ENCODE measurements around the gene ARPC3. TPM values are rescaled to one million over a fixed set of nuclear protein-coding genes. Genes with fewer than 3 reads are reported as not detected.
A peak's percentile ranks its signal among the peaks of the same experiment; 100 is the strongest.
"Not testable (repeated sequence)": the region's sequence is repeated elsewhere in the genome, so short reads cannot be mapped to it uniquely, and the experiment has no call there.

The ARPC3 gene
- total RNA-seq: 100 to 1,000 TPM; 129 to 175 TPM
- polyA plus RNA-seq (ENCODE audit: insufficient read length in 2 of 2): 100 to 1,000 TPM; 217 to 219 TPM
- long read RNA-seq, donor 1, transcript ARPC3-201 (7 exons, 1,014 nt): major isoform, 128 of 186 reads
- long read RNA-seq, donor 1, partial matches to known transcripts: 56 of 186 reads
- long read RNA-seq, donor 1, other reads (novel, unspliced or antisense): 0 of 186 reads
- long read RNA-seq, donor 2, transcript ARPC3-201 (7 exons, 1,014 nt): major isoform, 58 of 66 reads
- long read RNA-seq, donor 2, partial matches to known transcripts: 7 of 66 reads
- long read RNA-seq, donor 2, other reads (novel, unspliced or antisense): 0 of 66 reads
- long read RNA-seq, donor 3, transcript ARPC3-201 (7 exons, 1,014 nt): major isoform, 58 of 68 reads
- long read RNA-seq, donor 3, partial matches to known transcripts: 9 of 68 reads
- long read RNA-seq, donor 3, other reads (novel, unspliced or antisense): 0 of 68 reads
- long read RNA-seq, donor 4, transcript ARPC3-201 (7 exons, 1,014 nt): major isoform, 181 of 307 reads
- long read RNA-seq, donor 4, partial matches to known transcripts: 121 of 307 reads
- long read RNA-seq, donor 4, other reads (novel, unspliced or antisense): 0 of 307 reads

DNA sequence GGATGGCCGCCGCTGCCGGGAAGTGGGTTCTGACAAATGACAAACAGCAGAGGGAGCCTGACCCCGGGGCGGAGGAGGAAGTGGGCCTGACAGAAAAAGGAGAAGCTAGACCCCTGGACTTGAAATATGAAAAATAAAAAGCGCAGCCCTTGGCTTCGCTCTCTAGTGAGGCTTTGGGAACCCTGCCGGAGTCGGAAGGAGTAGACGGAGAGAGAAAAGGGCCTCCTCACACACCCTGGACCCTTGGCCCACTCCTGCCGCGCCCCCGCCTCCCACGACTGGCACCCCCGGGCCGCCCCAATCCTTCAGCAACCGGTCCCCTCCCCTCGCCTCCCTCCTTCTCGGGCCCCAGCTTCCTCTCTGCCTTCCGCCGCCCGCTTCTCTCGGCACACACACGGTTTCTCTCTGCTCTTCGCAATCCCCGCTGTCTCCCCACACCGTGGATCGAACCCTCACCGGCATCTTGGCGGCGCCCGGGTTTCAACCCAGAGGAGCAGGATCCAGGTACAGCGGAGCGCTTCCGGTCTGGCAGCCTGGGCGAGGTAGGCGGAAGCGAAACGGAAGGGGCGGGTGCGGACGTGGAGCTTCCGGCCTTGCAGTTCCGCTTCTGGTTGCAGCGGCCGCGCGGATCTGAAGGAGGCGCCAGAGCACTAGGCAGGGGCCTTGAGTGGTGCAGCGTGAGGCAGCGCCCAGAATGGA, at the start of gene ARPC3:
Gene ARPC3 (minus strand): TSS at position 539 of the 699 bp plus-strand sequence. CDS start 77 bp downstream, at position 462.
- under 1% methylated on average over 49 of the region's 51 CpGs for WGBS (ENCODE audit: insufficient coverage)
- peaks cover 20% of the 10 kb centered on the region for H3K36me3 ChIP-seq (ENCODE audit: control insufficient read depth, insufficient read depth, low read length)
- H3K4me1 ChIP-seq (ENCODE audit: control insufficient read depth, insufficient read depth, low read length): peaks cover 21% of the 10 kb centered on the region
- no peaks in the 10 kb centered on the region for H3K27me3 ChIP-seq (ENCODE audit: control insufficient read depth, insufficient read depth, low read length)
- DNase-seq (ENCODE audit: low read depth in 4 of 6, low spot score in 6 of 6): peak; percentile 79 to 98 (median 89)
- H3K27ac ChIP-seq (ENCODE audit: low read depth, low read length): peak within 1 kb of the TSS; percentile 94
- no peaks in the 10 kb centered on the region for H3K9me3 ChIP-seq (ENCODE audit: control insufficient read depth, insufficient read depth, low read length)
- H3K4me3 ChIP-seq (ENCODE audit: low read depth, low read length): peak within 1 kb of the TSS; percentile 97

GRCh38 chr12:110498984-110499706, 49.0 kb upstream of the ARPC3 start:
- no peak overlapping the region for H3K4me3 ChIP-seq (ENCODE audit: low read depth, low read length)
- H3K27me3 ChIP-seq (ENCODE audit: control insufficient read depth, insufficient read depth, low read length): no peaks in the 10 kb centered on the region
- DNase-seq (ENCODE audit: low read depth in 4 of 6, low spot score in 6 of 6): no peak
- H3K36me3 ChIP-seq (ENCODE audit: control insufficient read depth, insufficient read depth, low read length): peaks cover 18% of the 10 kb centered on the region
- H3K27ac ChIP-seq (ENCODE audit: low read depth, low read length): no peak overlapping the region
- WGBS (ENCODE audit: insufficient coverage): no CpG with 5 or more reads among the region's 4 CpGs
- peaks cover 13% of the 10 kb centered on the region for H3K4me1 ChIP-seq (ENCODE audit: control insufficient read depth, insufficient read depth, low read length)
- no peaks in the 10 kb centered on the region for H3K9me3 ChIP-seq (ENCODE audit: control insufficient read depth, insufficient read depth, low read length)

DNA sequence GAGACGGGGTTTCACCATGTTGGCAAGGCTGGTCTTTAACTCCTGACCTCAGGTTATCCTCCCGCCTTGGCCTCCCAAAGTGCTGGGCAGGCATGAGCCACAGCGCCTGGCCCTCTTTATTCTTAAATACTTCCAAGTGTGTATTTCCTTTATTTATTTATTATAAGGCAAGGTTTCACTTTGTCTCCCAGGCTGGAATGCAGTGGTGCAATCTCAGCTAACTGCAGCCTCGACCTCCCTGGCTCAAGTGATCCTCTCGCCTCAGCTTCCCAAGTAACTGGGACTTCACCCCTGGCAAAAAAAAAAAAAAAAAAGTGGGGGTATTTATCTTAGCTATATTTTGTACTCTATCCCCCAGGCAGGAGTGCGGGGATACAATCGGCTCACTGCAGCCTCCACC, 25.3 kb upstream of the ARPC3 start:
- H3K9me3 ChIP-seq (ENCODE audit: control insufficient read depth, insufficient read depth, low read length): no peaks in the 10 kb centered on the region
- no peak overlapping the region for H3K27ac ChIP-seq (ENCODE audit: low read depth, low read length)
- H3K4me1 ChIP-seq (ENCODE audit: control insufficient read depth, insufficient read depth, low read length): no peaks in the 10 kb centered on the region
- no CpG with 5 or more reads among the region's 7 CpGs for WGBS (ENCODE audit: insufficient coverage)
- H3K36me3 ChIP-seq (ENCODE audit: control insufficient read depth, insufficient read depth, low read length): peaks cover 30% of the 10 kb centered on the region
- no peak for DNase-seq (ENCODE audit: low read depth in 4 of 6, low spot score in 6 of 6)
- no peak overlapping the region for H3K4me3 ChIP-seq (ENCODE audit: low read depth, low read length)
- no peaks in the 10 kb centered on the region for H3K27me3 ChIP-seq (ENCODE audit: control insufficient read depth, insufficient read depth, low read length)

DNA sequence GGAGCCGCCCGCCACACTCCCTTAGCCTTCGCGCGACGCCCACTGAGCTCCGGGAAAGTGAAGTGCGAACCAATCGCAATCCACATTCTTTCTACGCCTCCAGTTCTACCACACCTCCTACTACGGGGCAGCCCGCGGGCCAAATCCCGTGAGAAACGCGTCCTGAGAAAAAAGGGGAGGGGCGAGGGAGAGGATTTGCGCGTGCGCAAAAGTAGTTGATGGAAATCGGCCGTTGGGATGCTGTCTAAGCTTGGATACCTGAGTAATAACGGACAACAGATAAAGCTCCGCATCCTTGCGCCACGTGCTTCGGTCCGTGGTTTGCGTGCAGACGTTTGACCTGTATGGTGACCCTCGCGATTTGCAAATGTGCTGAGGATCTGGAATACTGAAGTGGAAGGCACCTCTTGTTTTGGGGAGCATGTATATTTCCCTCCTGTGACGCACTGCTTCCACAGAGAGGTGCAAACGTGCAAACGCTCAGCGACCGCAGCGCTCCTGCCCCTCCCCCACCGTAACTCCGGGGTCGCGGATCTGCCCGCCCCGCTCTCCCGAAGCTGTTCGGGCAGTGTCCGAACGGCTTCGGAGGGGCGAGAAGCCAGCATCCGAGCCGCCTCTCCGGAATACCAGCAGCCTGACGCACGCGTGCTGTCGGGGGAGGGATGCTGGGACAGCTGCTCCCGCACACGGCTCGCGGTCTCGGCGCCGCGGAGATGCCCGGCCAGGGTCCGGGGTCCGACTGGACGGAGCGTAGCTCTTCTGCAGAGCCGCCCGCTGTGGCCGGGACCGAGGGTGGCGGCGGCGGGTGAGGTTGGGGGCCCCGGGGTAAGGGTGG, 18.3 kb upstream of the ARPC3 start, which contains the start of the genes FAM216A and GPN3:
Gene FAM216A (plus strand): TSS at position 632 of the 835 bp plus-strand sequence. CDS start 31 bp downstream, at position 663.
Gene GPN3 (minus strand): TSS at position 44 of the 835 bp plus-strand sequence. CDS start 54 bp downstream, outside the sequence.
- DNase-seq (ENCODE audit: low read depth in 4 of 6, low spot score in 6 of 6): peak; percentile 96 to 100 (median 99)
- under 1% methylated on average over 73 of the region's 78 CpGs for WGBS (ENCODE audit: insufficient coverage)
- Histone ChIP-seq H3K4me1 (ENCODE audit: control insufficient read depth, insufficient read depth, low read length) (peaks cover 20% of the 10 kb centered on the region), H3K36me3 (ENCODE audit: control insufficient read depth, insufficient read depth, low read length) (peaks cover 6% of the 10 kb centered on the region), H3K9me3 (ENCODE audit: control insufficient read depth, insufficient read depth, low read length) (no peaks in the 10 kb centered on the region), H3K27ac (ENCODE audit: low read depth, low read length) (peak within 1 kb of the TSS; percentile 99), H3K4me3 (ENCODE audit: low read depth, low read length) (peak within 1 kb of the TSS; percentile 88), H3K27me3 (ENCODE audit: control insufficient read depth, insufficient read depth, low read length) (no peaks in the 10 kb centered on the region)

GRCh38 chr12:110467847-110468213, 17.7 kb upstream of the ARPC3 start:
- Histone ChIP-seq H3K27me3 (ENCODE audit: control insufficient read depth, insufficient read depth, low read length) (no peaks in the 10 kb centered on the region), H3K27ac (ENCODE audit: low read depth, low read length) (peak overlapping the region; percentile 99), H3K4me1 (ENCODE audit: control insufficient read depth, insufficient read depth, low read length) (peaks cover 20% of the 10 kb centered on the region), H3K36me3 (ENCODE audit: control insufficient read depth, insufficient read depth, low read length) (peaks cover 11% of the 10 kb centered on the region), H3K9me3 (ENCODE audit: control insufficient read depth, insufficient read depth, low read length) (no peaks in the 10 kb centered on the region), H3K4me3 (ENCODE audit: low read depth, low read length) (peak overlapping the region; percentile 88)
- no peak for DNase-seq (ENCODE audit: low read depth in 4 of 6, low spot score in 6 of 6)
- WGBS (ENCODE audit: insufficient coverage): 0% methylated on average over 12 of the region's 15 CpGs

- Histone ChIP-seq H3K27me3 (ENCODE audit: control insufficient read depth, insufficient read depth, low read length) (no peaks in the 10 kb centered on the region), H3K36me3 (ENCODE audit: control insufficient read depth, insufficient read depth, low read length) (peaks cover 17% of the 10 kb centered on the region), H3K4me3 (ENCODE audit: low read depth, low read length) (no peak overlapping the region), H3K27ac (ENCODE audit: low read depth, low read length) (no peak overlapping the region), H3K4me1 (ENCODE audit: control insufficient read depth, insufficient read depth, low read length) (peaks cover 20% of the 10 kb centered on the region), H3K9me3 (ENCODE audit: control insufficient read depth, insufficient read depth, low read length) (no peaks in the 10 kb centered on the region)
- DNase-seq (ENCODE audit: low read depth in 4 of 6, low spot score in 6 of 6): no peak
- WGBS (ENCODE audit: insufficient coverage): 82% methylated on average over 5 of the region's 5 CpGs
These were observed 16.7 kb upstream of the ARPC3 start for GRCh38 chr12:110466791-110467190.

- not testable (repeated sequence) for DNase-seq (ENCODE audit: low read depth in 4 of 6, low spot score in 6 of 6)
These were observed 15.6 kb upstream of the ARPC3 start for GRCh38 chr12:110465765-110466164.

GRCh38 chr12:110465024-110465423, 14.9 kb upstream of the ARPC3 start:
- no CpG with 5 or more reads among the region's 2 CpGs for WGBS (ENCODE audit: insufficient coverage)

More at GRCh38 chr12:110465765-110466164, 15.6 kb upstream of the ARPC3 start:
- not testable (repeated sequence) for H3K4me3 ChIP-seq (ENCODE audit: low read depth, low read length); H3K27me3 ChIP-seq (ENCODE audit: control insufficient read depth, insufficient read depth, low read length); H3K9me3 ChIP-seq (ENCODE audit: control insufficient read depth, insufficient read depth, low read length); H3K27ac ChIP-seq (ENCODE audit: low read depth, low read length)
- WGBS (ENCODE audit: insufficient coverage): 91% methylated on average over 7 of the region's 11 CpGs
- peaks cover 20% of the 10 kb centered on the region for H3K4me1 ChIP-seq (ENCODE audit: control insufficient read depth, insufficient read depth, low read length)
- peaks cover 23% of the 10 kb centered on the region for H3K36me3 ChIP-seq (ENCODE audit: control insufficient read depth, insufficient read depth, low read length)

More at GRCh38 chr12:110465024-110465423, 14.9 kb upstream of the ARPC3 start:
- Histone ChIP-seq H3K4me1 (ENCODE audit: control insufficient read depth, insufficient read depth, low read length) (peaks cover 20% of the 10 kb centered on the region), H3K27ac (ENCODE audit: low read depth, low read length) (no peak overlapping the region), H3K27me3 (ENCODE audit: control insufficient read depth, insufficient read depth, low read length) (no peaks in the 10 kb centered on the region), H3K4me3 (ENCODE audit: low read depth, low read length) (no peak overlapping the region), H3K9me3 (ENCODE audit: control insufficient read depth, insufficient read depth, low read length) (no peaks in the 10 kb centered on the region), H3K36me3 (ENCODE audit: control insufficient read depth, insufficient read depth, low read length) (peaks cover 28% of the 10 kb centered on the region)
- no peak for DNase-seq (ENCODE audit: low read depth in 4 of 6, low spot score in 6 of 6)

Data from spinal cord (tissue), 10 donors.